ENCODE measurements around the gene MT3. TPM values are rescaled to one million over a fixed set of nuclear protein-coding genes. Genes with fewer than 3 reads are reported as not detected.

MT3 gene
- total and polyA plus RNA-seq, 2 of the 8 experiments (the other 6 are each of a cell fraction or from before 2014, with no cell fraction given) = 0.17 TPM; not detected in 1

- H4K91ac ChIP-seq (replicated peaks; ENCODE audit: insufficient read length, low read length) = no peak overlapping the region
- no peak overlapping the region for H2BK5ac ChIP-seq (ENCODE audit: low read depth, low read length)
- H2BK12ac ChIP-seq (ENCODE audit: low read depth, low read length) = no peak overlapping the region
- H3K4me2 ChIP-seq (ENCODE audit: insufficient read depth in 1 of 2, low read depth in 2 of 2, low read length in 2 of 2) = no peak overlapping the region
- H3K36me3 ChIP-seq (ENCODE audit: control insufficient read depth in 2 of 4, insufficient read depth in 4 of 4, low read length in 3 of 4) = no peaks in the 10 kb centered on the region
- H3K4me1 ChIP-seq (replicated peaks in 1 of 4; ENCODE audit: control insufficient read depth in 3 of 4, insufficient read depth in 4 of 4, low read length in 3 of 4) = no peaks in the 10 kb centered on the region
- H3K27ac ChIP-seq (ENCODE audit: low read depth, low read length) = no peak overlapping the region
- no peak overlapping the region for H3K14ac ChIP-seq (ENCODE audit: insufficient read length)
- peaks cover 0 to 12% (median 7%) of the 10 kb centered on the region in 4 experiments; a peak in 3 of 7 replicates for H3K27me3 ChIP-seq (replicated peaks in 1 of 4; ENCODE audit: control insufficient read depth in 3 of 4, extremely low read depth in 1 of 4, insufficient read depth in 3 of 4, low read length in 3 of 4)
- no peak overlapping the region for H3K4me3 ChIP-seq (ENCODE audit: extremely low read depth in 1 of 4, insufficient read depth in 2 of 4, low read depth in 3 of 4, low read length in 4 of 4)
- H2BK15ac ChIP-seq (ENCODE audit: low read length) = no peak overlapping the region
- H4K20me1 ChIP-seq (replicated peaks in 1 of 2; ENCODE audit: control insufficient read depth in 1 of 2, insufficient read depth in 2 of 2, low read length in 2 of 2) = no peaks in the 10 kb centered on the region
- H3K79me1 ChIP-seq (ENCODE audit: low read depth, low read length) = no peaks in the 10 kb centered on the region
- H2BK20ac ChIP-seq (ENCODE audit: low read length) = no peak overlapping the region
- no peak overlapping the region for H4K8ac ChIP-seq (ENCODE audit: extremely low read depth, insufficient read depth, low read length)
- no peaks in the 10 kb centered on the region for H3K79me2 ChIP-seq (ENCODE audit: control insufficient read depth in 1 of 2, insufficient read depth in 2 of 2, low read length in 2 of 2)
- H3K23me2 ChIP-seq (ENCODE audit: low read depth, low read length) = no peaks in the 10 kb centered on the region
- ChIA-PET POLR2A (ENCODE audit: partially characterized antibody) (no interaction called here), CTCF (ENCODE audit: partially characterized antibody) (interaction anchor here (1.0 kb wide), 1 partner anchor 31 kb away, joined by 3 read pairs; no protein-coding TSS in a partner anchor)
- H3K4ac ChIP-seq (replicated peaks; ENCODE audit: insufficient read length, low read depth, low read length) = no peak overlapping the region
- no peaks in the 10 kb centered on the region for H3K9me3 ChIP-seq (ENCODE audit: insufficient read depth in 2 of 2, low read depth in 1 of 2, low read length in 1 of 2)
- H3K23ac ChIP-seq (ENCODE audit: insufficient read length) = no peak overlapping the region
- 89% methylated on average over 10 of the region's 10 CpGs; no CpG with 5 or more reads in 1 of the 2 experiments for WGBS, 2 experiments (ENCODE audit: extremely low coverage in 1 of 2, insufficient coverage in 1 of 2, insufficient read length in 1 of 2, insufficient replicate concordance in 2 of 2, low coverage in 1 of 2, low lambda C conversion rate in 2 of 2, missing lambda C conversion rate in 1 of 2)
- no peak for DNase-seq (ENCODE audit: low read depth in 1 of 2, low spot score in 2 of 2)
- H2AK5ac ChIP-seq (ENCODE audit: low read depth, low read length) = no peak overlapping the region
- FAIRE-seq = no peak
- H3K18ac ChIP-seq (ENCODE audit: extremely low read depth, low read length) = no peak overlapping the region
- H2BK120ac ChIP-seq (replicated peaks; ENCODE audit: low read depth, low read length) = no peak overlapping the region
- no peak overlapping the region for H3K9ac ChIP-seq (replicated peaks in 1 of 4; ENCODE audit: extremely low read depth in 1 of 4, low read depth in 3 of 4, low read length in 3 of 4)
- no peak overlapping the region for H4K5ac ChIP-seq (ENCODE audit: insufficient read length, low read depth, low read length)
- H2AFZ ChIP-seq (ENCODE audit: low read length) = no peak overlapping the region
- H3K56ac ChIP-seq (replicated peaks; ENCODE audit: insufficient read length, low read depth, low read length) = no peak overlapping the region
- TF ChIP-seq JUN (IDR thresholded peaks at IDR 0.05; ENCODE audit: low read depth, low read length) (no peak), ATF2 (IDR thresholded peaks at IDR 0.05; ENCODE audit: low read length) (no peak), RFX5 (IDR thresholded peaks at IDR 0.05; ENCODE audit: borderline replicate concordance, low read depth, low read length) (no peak), YY1 (IDR thresholded peaks at IDR 0.05; ENCODE audit: low read depth, low read length) (no peak), SP2 (IDR thresholded peaks at IDR 0.05; ENCODE audit: low read length) (no peak), CHD2 (IDR thresholded peaks at IDR 0.05; ENCODE audit: low read length) (no peak), SP4 (IDR thresholded peaks at IDR 0.05; ENCODE audit: low read length) (no peak), JUND (IDR thresholded peaks at IDR 0.05; ENCODE audit: low read length) (no peak), GABPA (IDR thresholded peaks at IDR 0.05; ENCODE audit: borderline replicate concordance, insufficient read depth, low read length) (no peak), SAP30 (IDR thresholded peaks at IDR 0.05; ENCODE audit: insufficient read depth, insufficient replicate concordance, low read length) (no peak), RBBP5 (IDR thresholded peaks at IDR 0.05; ENCODE audit: borderline replicate concordance, low read depth, low read length) (no peak), KDM1A (IDR thresholded peaks at IDR 0.05; ENCODE audit: borderline replicate concordance, low read length) (no peak), SIN3A (conservative IDR thresholded peaks at IDR 0.05 in 1 of 2, IDR thresholded peaks at IDR 0.05 in 1 of 2; ENCODE audit: low read depth in 1 of 2, low read length in 2 of 2) (no peak)
Observed at GRCh38 chr16:56554441-56554840, 34.9 kb upstream of the MT3 start.

All from H1 (cell line).